Measurements from ENCODE around the gene PER3. TPM values are rescaled to one million over a fixed set of nuclear protein-coding genes. Genes with fewer than 3 reads are reported as not detected.

Gene PER3
- total RNA-seq = 10 to 100 TPM in 3 of 6 donors, 1 to 10 TPM in 3; 4.6 to 13.9 (median 9.6) TPM
- 10 to 100 TPM in 1 of 2 donors, 1 to 10 TPM in 1; 6.4 to 11.8 TPM for polyA plus RNA-seq

- 0% methylated on average over 56 to 90 of the region's 90 CpGs for WGBS, 2 donors
- no peak for FAIRE-seq
Observed at GRCh38 chr1:7783826-7784491, at the start of gene PER3. PER3 (plus strand) TSS chr1:7784291; CDS start chr1:7784878, 587 bp downstream.

GRCh38 chr1:7738044-7738443, 46.0 kb upstream of the PER3 start:
- peaks cover 0 to 3% (median 0%) of the 10 kb centered on the region in 3 donors for H3K36me3 ChIP-seq
- ATAC-seq (no peak), DNase-seq (no peak), FAIRE-seq (no peak)
- TF ChIP-seq CTCF (IDR thresholded peaks at IDR 0.05) = no peak
- no peak overlapping the region for H3K27ac ChIP-seq
- no peaks in the 10 kb centered on the region for H3K4me1 ChIP-seq
- no peak overlapping the region for H3K4me3 ChIP-seq
- intact Hi-C loops (cut with DNase I) = no loop called here
- 78 to 80% methylated on average over 6 of the region's 6 CpGs for WGBS, 2 donors
- no peaks in the 10 kb centered on the region for H3K27me3 ChIP-seq
- H3K9me3 ChIP-seq = no peaks in the 10 kb centered on the region

More at GRCh38 chr1:7783826-7784491, at the start of gene PER3:
- TF ChIP-seq CTCF (IDR thresholded peaks at IDR 0.05) = no peak
- Histone ChIP-seq H3K27me3 (no peaks in the 10 kb centered on the region), H3K27ac (peak within 1 kb of the TSS; percentile 78 to 90 (median 84)), H3K4me3 (peak within 1 kb of the TSS; percentile 57 to 73 (median 60)), H3K4me1 (peaks cover 10 to 17% (median 13%) of the 10 kb centered on the region in 3 donors), H3K9me3 (no peaks in the 10 kb centered on the region), H3K36me3 (peaks cover 0 to 7% (median 0%) of the 10 kb centered on the region in 3 donors)
- ATAC-seq = peak; percentile 88 to 96 (median 91)
- intact Hi-C loops (cut with DNase I) = no loop called here
- peak; percentile 96 to 100 (median 99) for DNase-seq

- intact Hi-C loops (cut with DNase I) = no loop called here
- no peak overlapping the region for H3K4me3 ChIP-seq
- no peak for TF ChIP-seq CTCF (IDR thresholded peaks at IDR 0.05)
- H3K9me3 ChIP-seq = no peaks in the 10 kb centered on the region
- WGBS, 2 donors = 84% methylated on average over 6 of the region's 6 CpGs
- H3K36me3 ChIP-seq = no peaks in the 10 kb centered on the region
- FAIRE-seq (no peak), ATAC-seq (no peak), DNase-seq (no peak)
- H3K27me3 ChIP-seq = no peaks in the 10 kb centered on the region
- no peak overlapping the region for H3K27ac ChIP-seq
- no peaks in the 10 kb centered on the region for H3K4me1 ChIP-seq
Observed at GRCh38 chr1:7743346-7743745, 40.7 kb upstream of the PER3 start.

GRCh38 chr1:7744882-7745281, 39.2 kb upstream of the PER3 start:
- H3K9me3 ChIP-seq = no peaks in the 10 kb centered on the region
- intact Hi-C loops (cut with DNase I) = no loop called here
- 85 to 87% methylated on average over 9 of the region's 9 CpGs for WGBS, 2 donors
- no peaks in the 10 kb centered on the region for H3K36me3 ChIP-seq
- DNase-seq (no peak), FAIRE-seq (no peak), ATAC-seq (no peak)
- TF ChIP-seq CTCF (IDR thresholded peaks at IDR 0.05) = no peak
- H3K4me1 ChIP-seq = no peaks in the 10 kb centered on the region
- no peak overlapping the region for H3K4me3 ChIP-seq
- H3K27me3 ChIP-seq = no peaks in the 10 kb centered on the region
- H3K27ac ChIP-seq = no peak overlapping the region

GRCh38 chr1:7745783-7746182, 38.3 kb upstream of the PER3 start:
- 68 to 75% methylated on average over 10 of the region's 10 CpGs for WGBS, 2 donors
- Histone ChIP-seq H3K27ac (peak overlapping the region in 1 of 4 donors; percentile 14), H3K27me3 (no peaks in the 10 kb centered on the region), H3K36me3 (no peaks in the 10 kb centered on the region), H3K4me1 (no peaks in the 10 kb centered on the region), H3K9me3 (no peaks in the 10 kb centered on the region), H3K4me3 (no peak overlapping the region)
- peak in 3 of 4 donors; percentile 62 to 77 (median 76) for ATAC-seq
- peak in 2 of 6 donors; percentile 15 to 22 for DNase-seq
- TF ChIP-seq CTCF (IDR thresholded peaks at IDR 0.05) = no peak
- no peak for FAIRE-seq
- intact Hi-C loops (cut with DNase I) = no loop called here

Measured in pancreas (tissue), 10 donors.